H1 (cell line): ENCODE results near the gene ADD1.
A peak's percentile ranks its signal among the peaks of the same experiment; 100 is the strongest.

Experiments used
- CEBPB ChIP-seq: IDR thresholded peaks from 2 replicates; pipeline ENCODE4 v1.6.1; 2012; ENCODE audit warnings: low read depth, low read length
- CTCF ChIP-seq, 3 experiments: IDR thresholded peaks; 1 replicate in 2 of 3; 2 replicates in 1 of 3; pipeline versions ENCODE4 v1.5.1 to v1.6.1; 2011; ENCODE audit warnings: low read length in 3 of 3, mild to moderate bottlenecking in 3 of 3, inconsistent platforms in 2 of 3, low read depth in 1 of 3, moderate library complexity in 1 of 3; ENCODE audit not compliant: insufficient read depth in 1 of 3; ENCODE audit errors: control extremely low read depth in 1 of 3
- EGR1 ChIP-seq: IDR thresholded peaks from 2 replicates; pipeline ENCODE4 v1.6.1; 2011; ENCODE audit warnings: low read depth, low read length, borderline replicate concordance
- EZH2 ChIP-seq: fragments of 200-600 bp; sonication (generic); IDR thresholded peaks from 2 replicates; pipeline ENCODE4 v1.7.1; 2012; ENCODE audit warnings: low read depth, mild to moderate bottlenecking, moderate library complexity, low read length, inconsistent platforms; ENCODE audit not compliant: severe bottlenecking
- MAX ChIP-seq: IDR thresholded peaks from 2 replicates; pipeline ENCODE4 v1.6.1; 2012; ENCODE audit warnings: inconsistent platforms
- POLR2A ChIP-seq, 2 experiments: IDR thresholded peaks; 1 replicate in 1 of 2; 2 replicates in 1 of 2; pipeline ENCODE4 v1.6.1; 2011; ENCODE audit warnings: low read depth in 2 of 2, low read length in 2 of 2, mild to moderate bottlenecking in 2 of 2; ENCODE audit errors: control extremely low read depth in 1 of 2
- POLR2AphosphoS5 ChIP-seq: IDR thresholded peaks from 2 replicates; pipeline ENCODE4 v1.6.1; 2011; ENCODE audit warnings: low read depth, low read length
- SUZ12 ChIP-seq: fragments of 200-600 bp; sonication (generic); IDR thresholded peaks from 2 replicates; pipeline ENCODE4 v1.6.1; 2012; ENCODE audit warnings: mild to moderate bottlenecking, inconsistent platforms, low read length, moderate library complexity, mixed read lengths
- TEAD4 ChIP-seq: IDR thresholded peaks from 2 replicates; pipeline ENCODE4 v1.6.1; 2012; ENCODE audit warnings: low read depth, low read length, inconsistent platforms, mixed read lengths
- USF2 ChIP-seq: IDR thresholded peaks from 2 replicates; pipeline ENCODE4 v1.6.1; 2011; ENCODE audit warnings: low read length, improper control_type of control experiment

GRCh38 chr4:2963966-2964471, 120.4 kb downstream of the ADD1 start:
- no peak for TF ChIP-seq POLR2A (IDR thresholded peaks at IDR 0.05; ENCODE audit: control extremely low read depth in 1 of 2, low read depth in 2 of 2, low read length in 2 of 2)
- no peak for TF ChIP-seq CTCF (IDR thresholded peaks at IDR 0.05; ENCODE audit: control extremely low read depth in 1 of 3, insufficient read depth in 1 of 3, low read depth in 1 of 3, low read length in 3 of 3)
- no peak for TF ChIP-seq USF2
- no peak for TF ChIP-seq MAX
- no peak for TF ChIP-seq POLR2AphosphoS5
- no peak for TF ChIP-seq EGR1
- peak; percentile 25 for TF ChIP-seq EZH2
- TF ChIP-seq TEAD4, result no peak
- TF ChIP-seq CEBPB, result no peak
- no peak; the same call in 1 of the 2 replicates for TF ChIP-seq SUZ12
